D721Med (cell line): ENCODE results near the gene TNFRSF1B.

Experiments used
- DNase-seq: peaks from one replicate; pipeline ENCODE4 v3.0.0; 2011; ENCODE audit warnings: low spot score; ENCODE audit not compliant: insufficient read length
- FAIRE-seq: peaks from 2 replicates; lab custom pipeline; 2011; peaks lifted over from hg19 to GRCh38; lab: Jason Lieb, UNC
- TF ChIP-seq, protein P1 (sequence below): IDR thresholded peaks from 2 replicates; pipeline ENCODE4 v1.5.1; 2012; ENCODE audit warnings: mild to moderate bottlenecking, control low read depth; ENCODE audit not compliant: insufficient read depth; ENCODE audit errors: missing control alignments

The TNFRSF1B gene

DNA sequence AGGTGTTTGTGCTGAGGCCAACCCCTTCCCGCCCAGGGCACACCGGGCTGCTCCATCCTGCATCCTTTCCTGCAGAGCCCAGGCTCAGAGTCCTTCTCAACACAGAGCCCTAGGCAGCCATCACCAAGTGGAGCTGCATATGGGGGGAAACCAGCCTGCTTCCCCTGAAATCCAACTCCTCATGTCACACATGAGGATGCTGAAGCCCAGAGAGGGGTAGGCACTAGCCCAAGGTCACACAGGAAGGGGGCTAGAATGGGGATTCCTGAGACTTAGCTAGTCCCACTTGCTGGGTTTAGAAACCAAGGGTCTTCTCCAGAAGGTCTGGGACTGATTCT is 5.5 kb upstream of the TNFRSF1B start:
- FAIRE-seq = no peak

DNA sequence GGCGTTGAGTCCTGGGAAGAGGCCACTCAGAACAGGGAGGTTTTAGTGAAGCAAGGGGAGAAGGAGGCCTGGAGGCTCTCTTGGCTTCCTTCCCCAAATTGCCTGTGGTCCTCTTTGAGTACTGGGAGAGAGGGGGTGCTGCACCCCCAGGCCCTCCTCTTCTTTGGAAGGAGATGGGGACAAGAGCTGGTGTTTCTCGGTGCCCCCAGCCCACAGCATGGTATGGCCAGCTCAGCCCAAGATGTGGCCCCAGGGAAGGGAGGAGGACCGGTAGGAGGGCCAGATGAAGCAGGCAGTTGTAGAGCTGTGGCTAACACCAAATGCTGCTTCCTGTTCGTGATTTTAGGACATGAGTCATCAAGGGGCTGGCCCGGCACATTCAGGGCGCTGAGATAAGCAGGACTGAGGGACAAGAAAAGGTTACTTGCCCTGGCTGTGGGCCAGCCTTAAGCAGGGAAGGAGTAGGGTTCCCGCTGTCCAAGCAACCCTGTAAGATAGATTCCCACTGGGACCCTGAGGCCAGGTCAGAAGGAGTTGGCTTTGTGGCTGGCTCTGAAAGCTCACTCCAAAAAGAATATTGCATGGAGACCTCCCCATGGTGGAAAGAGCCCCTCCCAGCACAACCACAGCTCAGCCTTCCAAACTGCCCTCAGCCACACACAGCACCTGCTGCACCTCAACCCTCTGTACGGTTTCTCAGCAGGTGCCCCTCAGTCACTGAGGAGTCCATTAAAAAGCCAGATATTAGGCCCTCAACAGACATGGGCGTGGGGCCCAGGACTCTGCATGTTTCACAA is 4.9 kb upstream of the TNFRSF1B start:
- DNase-seq (no peak), FAIRE-seq (no peak)
- TF ChIP-seq, protein P1, sequence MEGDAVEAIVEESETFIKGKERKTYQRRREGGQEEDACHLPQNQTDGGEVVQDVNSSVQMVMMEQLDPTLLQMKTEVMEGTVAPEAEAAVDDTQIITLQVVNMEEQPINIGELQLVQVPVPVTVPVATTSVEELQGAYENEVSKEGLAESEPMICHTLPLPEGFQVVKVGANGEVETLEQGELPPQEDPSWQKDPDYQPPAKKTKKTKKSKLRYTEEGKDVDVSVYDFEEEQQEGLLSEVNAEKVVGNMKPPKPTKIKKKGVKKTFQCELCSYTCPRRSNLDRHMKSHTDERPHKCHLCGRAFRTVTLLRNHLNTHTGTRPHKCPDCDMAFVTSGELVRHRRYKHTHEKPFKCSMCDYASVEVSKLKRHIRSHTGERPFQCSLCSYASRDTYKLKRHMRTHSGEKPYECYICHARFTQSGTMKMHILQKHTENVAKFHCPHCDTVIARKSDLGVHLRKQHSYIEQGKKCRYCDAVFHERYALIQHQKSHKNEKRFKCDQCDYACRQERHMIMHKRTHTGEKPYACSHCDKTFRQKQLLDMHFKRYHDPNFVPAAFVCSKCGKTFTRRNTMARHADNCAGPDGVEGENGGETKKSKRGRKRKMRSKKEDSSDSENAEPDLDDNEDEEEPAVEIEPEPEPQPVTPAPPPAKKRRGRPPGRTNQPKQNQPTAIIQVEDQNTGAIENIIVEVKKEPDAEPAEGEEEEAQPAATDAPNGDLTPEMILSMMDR = no peak

More for the DNA sequence above, 5.5 kb upstream of the TNFRSF1B start:
- no peak for DNase-seq
- TF ChIP-seq, protein P1 = no peak

DNA sequence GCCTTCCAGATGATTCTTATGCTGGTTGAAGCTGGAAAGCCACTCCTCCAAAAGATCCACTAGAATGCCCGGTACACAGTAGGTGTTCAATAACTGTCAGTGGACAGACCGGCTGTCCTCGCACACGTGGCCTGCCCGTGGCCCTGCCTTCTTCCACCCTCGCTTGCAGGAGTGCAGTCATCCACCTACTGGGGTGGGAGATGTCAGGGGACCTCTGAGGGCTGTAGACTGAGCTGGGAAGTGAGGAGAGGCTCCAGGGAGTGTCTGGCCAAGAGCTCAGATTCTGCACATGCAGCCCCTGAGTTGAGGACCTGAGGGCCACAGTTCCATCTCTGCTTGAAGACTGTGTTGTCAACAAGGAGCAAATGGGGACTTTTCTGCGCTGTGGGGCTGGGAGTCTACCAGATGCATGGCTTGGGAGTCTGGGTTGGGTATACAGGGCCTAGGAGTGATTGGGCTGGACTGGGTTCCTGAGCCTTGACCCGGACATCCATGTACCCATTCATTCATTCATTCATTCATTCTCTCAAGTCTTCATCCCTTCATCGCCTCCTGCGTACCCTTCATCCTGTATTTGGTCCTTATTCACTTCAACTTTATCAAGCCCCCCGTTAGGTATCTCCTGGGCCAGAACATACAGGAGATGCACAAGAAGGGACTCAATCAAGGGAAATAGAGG is 4.2 kb upstream of the TNFRSF1B start:
- FAIRE-seq (no peak), DNase-seq (no peak)
- TF ChIP-seq, protein P1 = no peak

DNA sequence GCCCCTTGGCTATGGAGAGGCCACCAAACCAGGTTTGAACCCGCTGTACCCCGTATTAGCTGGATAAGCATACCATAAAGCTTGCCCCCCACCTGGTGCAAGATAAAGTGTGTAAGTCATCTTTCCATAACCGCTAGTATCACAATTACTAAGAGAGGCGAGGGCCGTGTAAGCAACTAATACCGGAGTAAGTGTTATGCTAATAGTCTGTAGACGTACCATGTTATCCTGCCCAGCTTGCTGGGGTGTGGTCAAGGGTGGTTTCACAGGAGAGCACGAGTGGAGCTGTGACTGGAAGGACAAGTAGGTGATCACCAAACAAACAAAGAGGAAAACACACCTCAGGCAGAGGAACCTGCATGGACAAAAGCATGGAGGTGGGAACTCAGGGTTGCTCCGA is 3.6 kb upstream of the TNFRSF1B start:
- FAIRE-seq = no peak
- no peak for DNase-seq
- TF ChIP-seq, protein P1 = no peak

DNA sequence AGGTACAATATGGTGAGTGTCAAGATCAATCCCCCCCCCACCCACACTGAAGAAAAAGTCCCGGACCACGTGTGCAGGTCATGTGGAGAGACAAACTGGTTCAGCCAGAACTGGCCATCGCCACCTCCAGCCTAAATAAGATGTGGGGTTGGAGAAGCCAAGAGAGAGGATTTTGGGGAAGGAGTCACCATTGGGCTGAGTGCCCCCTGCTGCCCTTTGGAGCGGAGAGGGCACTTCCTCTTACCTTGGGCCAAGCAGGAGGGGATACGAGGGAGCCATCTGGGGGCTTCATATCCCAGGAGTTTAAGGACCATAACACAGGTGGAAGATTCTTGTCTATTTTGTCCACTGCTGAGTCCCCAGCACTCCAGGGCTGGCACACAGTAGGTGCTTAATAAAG is 2.6 kb upstream of the TNFRSF1B start:
- DNase-seq (no peak), FAIRE-seq (no peak)
- TF ChIP-seq, protein P1 = no peak

DNA sequence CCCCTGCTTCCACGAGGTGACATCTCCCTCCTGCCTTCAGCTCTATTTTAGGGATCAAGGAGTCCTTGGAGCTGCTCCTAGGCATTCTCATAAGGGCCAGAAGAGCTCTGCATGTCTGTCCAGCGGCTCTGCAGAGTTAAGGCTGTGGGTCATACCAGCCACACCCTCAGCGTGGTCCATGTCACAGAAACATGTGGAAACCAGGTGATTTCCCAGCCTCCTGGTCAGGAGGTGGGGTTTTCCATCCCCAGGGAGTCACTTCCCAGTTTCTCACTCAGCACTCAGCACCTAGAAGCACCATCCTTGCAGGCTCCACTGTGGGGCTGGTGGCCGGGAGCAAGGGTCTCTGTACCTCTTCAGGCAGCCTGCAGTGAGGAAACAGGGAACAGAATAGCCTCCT is 1.4 kb upstream of the TNFRSF1B start:
- DNase-seq (no peak), FAIRE-seq (no peak)
- TF ChIP-seq, protein P1 = no peak
